Spleen (tissue), 11 donors: Measurements from ENCODE around the gene CCDC47. TPM values are rescaled to one million over a fixed set of nuclear protein-coding genes. Genes with fewer than 3 reads are reported as not detected.

Source experiments
- DNase-seq: peaks from one replicate; pipeline ENCODE4 v3.0.0-alpha.2; 2020
- H3K27ac ChIP-seq, 8 donors: fragments of 200-600 bp; sonication (generic) in 7 of 8; 1 replicate in 4 of 8; 2 replicates in 4 of 8; pipeline versions ENCODE4 v1.5.0 to v1.8.0; 2016 to 2021; ENCODE audit warnings: inconsistent platforms in 4 of 8, mild to moderate bottlenecking in 4 of 8, moderate library complexity in 1 of 8
- H3K27me3 ChIP-seq, 7 donors: fragments of 200-600 bp; sonication (generic) in 6 of 7; replicated peaks in 1 of 7; 1 replicate in 4 of 7; 2 replicates in 3 of 7; pipeline versions ENCODE4 v1.5.0 to v1.8.0; 2016 to 2021; ENCODE audit warnings: inconsistent platforms in 3 of 7, mild to moderate bottlenecking in 1 of 7
- H3K36me3 ChIP-seq, 6 donors: fragments of 200-600 bp; sonication (generic) in 5 of 6; 1 replicate in 4 of 6; 2 replicates in 2 of 6; pipeline versions ENCODE4 v1.5.0 to v1.8.0; 2016 to 2021; ENCODE audit warnings: inconsistent platforms in 2 of 6
- H3K4me1 ChIP-seq, 6 donors: fragments of 200-600 bp; sonication (generic) in 5 of 6; 1 replicate in 3 of 6; 2 replicates in 3 of 6; pipeline versions ENCODE4 v1.5.0 to v1.8.0; 2016 to 2021; ENCODE audit warnings: inconsistent platforms in 3 of 6
- H3K4me3 ChIP-seq, 8 donors: fragments of 200-600 bp; sonication (generic) in 7 of 8; 1 replicate in 4 of 8; 2 replicates in 4 of 8; pipeline versions ENCODE4 v1.5.0 to v1.8.0; 2016 to 2021; ENCODE audit warnings: inconsistent platforms in 4 of 8, mild to moderate bottlenecking in 4 of 8, moderate library complexity in 2 of 8
- H3K9me3 ChIP-seq, 8 donors: fragments of 200-600 bp; sonication (generic) in 7 of 8; 1 replicate in 4 of 8; 2 replicates in 4 of 8; pipeline versions ENCODE4 v1.5.0 to v1.8.0; 2016 to 2021; ENCODE audit warnings: inconsistent platforms in 4 of 8
- CTCF ChIP-seq, 11 experiments: fragments of 200-600 bp in 7 of 11; fragments of 450-650 bp in 4 of 11; sonication (generic) in 4 of 11; IDR thresholded peaks in 8 of 11; conservative IDR thresholded peaks in 3 of 11; 1 replicate in 7 of 11; 2 replicates in 4 of 11; pipeline versions ENCODE4 v1.4.0 to v1.8.0; 2016 to 2021; ENCODE audit warnings: antibody characterized with exemption in 11 of 11, inconsistent platforms in 4 of 11, mild to moderate bottlenecking in 1 of 11
- POLR2A ChIP-seq, 3 donors: fragments of 450-650 bp; IDR thresholded peaks; one replicate each; pipeline ENCODE4 v1.5.1; 2017; ENCODE audit warnings: antibody characterized with exemption in 3 of 3, mild to moderate bottlenecking in 1 of 3
- POLR2AphosphoS5 ChIP-seq, 3 donors: sonication (generic); formaldehyde crosslinking; IDR thresholded peaks; one replicate each; pipeline ENCODE4 v1.5.1; 2017; ENCODE audit warnings: antibody characterized with exemption in 3 of 3
- WGBS, 5 donors: extraction: QIAGEN DNeasy Blood & Tissue Kit in 3 of 5; methylation state at CpG; one replicate each; pipeline versions ENCODE4 v1.1.5 to v1.1.7; 2013 to 2018; 5-methylcytosine and 5-hydroxymethylcytosine counted together
- intact Hi-C: fragments of 100-400 bp; cut with DNase I; formaldehyde crosslinking; loops from one replicate; pipeline ENCODE4 v1.15.0; 2023; ENCODE audit warnings: low total_unique reads
- polyA plus RNA-seq, 3 donors: library from polyadenylated mRNA; stranded (reverse); fragments of 200-250 nt; gene quantifications; one replicate each; pipeline ENCODE4 v1.2.1, GENCODE V29; 2013
- total RNA-seq, 7 donors: library from RNA; depleted of rRNA in 3 of 7; stranded (reverse); fragments of >200 nt in 3 of 7; fragmentation: NEBNext Ultra II Directional in 4 of 7; extraction: Animal tissue kit (Norgen Biotek cat#: 25700) in 4 of 7; gene quantifications; one replicate each; pipeline versions ENCODE4 v1.1.0 to v1.2.1, GENCODE V29; 2016 to 2021
- donor health status: healthy with polysubstance abuse.
- donor health status: DM: no; HTN: no; CAD: no; lungs with moderate emphysema.
- donor health status: DM: no; HTN: no; CAD: no.
- donor health status: Bipolar disorder and iron deficiency.
- donor health status: healthy.
- donor health status: DM: no; HTN: no; CAD: no.
- donor health status: DM: yes; HTN: yes; CAD: no.

Gene CCDC47
- total and polyA plus RNA-seq, 10 donors: 8.9 to 74.0 (median 51.5) TPM

GRCh38 chr17:63768433-63768832 is 5.0 kb downstream of the CCDC47 start:
- Histone ChIP-seq H3K27me3 (no peaks in the 10 kb centered on the region), H3K9me3 (no peaks in the 10 kb centered on the region), H3K4me3 (no peak overlapping the region), H3K27ac (no peak overlapping the region), H3K4me1 (peaks cover 11 to 79% (median 39%) of the 10 kb centered on the region in 6 donors), H3K36me3 (peaks cover 0 to 37% (median 22%) of the 10 kb centered on the region in 6 donors)
- WGBS, 5 donors: 89 to 96% (median 91%) methylated on average over 7 of the region's 7 CpGs
- TF ChIP-seq POLR2A (IDR thresholded peaks at IDR 0.05): no peak
- no peak for TF ChIP-seq POLR2AphosphoS5 (IDR thresholded peaks at IDR 0.05)
- no peak for TF ChIP-seq CTCF (IDR thresholded peaks at IDR 0.05 in 8 of 11, conservative IDR thresholded peaks at IDR 0.05 in 3 of 11)
- DNase-seq: no peak
- intact Hi-C loops: no loop called here

- no peak for TF ChIP-seq POLR2A (IDR thresholded peaks at IDR 0.05)
- TF ChIP-seq POLR2AphosphoS5 (IDR thresholded peaks at IDR 0.05): no peak
- TF ChIP-seq CTCF (IDR thresholded peaks at IDR 0.05 in 8 of 11, conservative IDR thresholded peaks at IDR 0.05 in 3 of 11): no peak
- intact Hi-C loops: no loop called here
- Histone ChIP-seq H3K4me3 (no peak overlapping the region), H3K27ac (no peak overlapping the region), H3K4me1 (peaks cover 6 to 81% (median 36%) of the 10 kb centered on the region in 6 donors), H3K27me3 (no peaks in the 10 kb centered on the region), H3K9me3 (no peaks in the 10 kb centered on the region), H3K36me3 (peaks cover 0 to 54% (median 36%) of the 10 kb centered on the region in 6 donors)
- no peak for DNase-seq
Measured at GRCh38 chr17:63766754-63767153, 6.6 kb downstream of the CCDC47 start.

GRCh38 chr17:63764716-63765115 is 8.7 kb downstream of the CCDC47 start:
- 78 to 87% (median 81%) methylated on average over 4 of the region's 4 CpGs for WGBS, 5 donors
- no peak for DNase-seq
- intact Hi-C loops: no loop called here
- TF ChIP-seq POLR2A (IDR thresholded peaks at IDR 0.05) (no peak), POLR2AphosphoS5 (IDR thresholded peaks at IDR 0.05) (no peak), CTCF (IDR thresholded peaks at IDR 0.05 in 8 of 11, conservative IDR thresholded peaks at IDR 0.05 in 3 of 11) (no peak)
- Histone ChIP-seq H3K9me3 (no peaks in the 10 kb centered on the region), H3K4me3 (no peak overlapping the region), H3K27ac (no peak overlapping the region), H3K36me3 (peaks cover 3 to 74% (median 51%) of the 10 kb centered on the region in 6 donors), H3K27me3 (no peaks in the 10 kb centered on the region), H3K4me1 (peaks cover 0 to 77% (median 29%) of the 10 kb centered on the region in 6 donors)

- peaks cover 3 to 83% (median 65%) of the 10 kb centered on the region in 6 donors for H3K36me3 ChIP-seq
- 56 to 71% (median 68%) methylated on average over 5 of the region's 5 CpGs for WGBS, 5 donors
- intact Hi-C loops: no loop called here
Measured at GRCh38 chr17:63762161-63763078, 11.0 kb downstream of the CCDC47 start.

More at GRCh38 chr17:63762161-63763078, 11.0 kb downstream of the CCDC47 start:
- Histone ChIP-seq H3K27ac (peak overlapping the region in 6 of 8 donors; percentile 1 to 75 (median 59)), H3K4me3 (peak overlapping the region in 1 of 8 donors; percentile 2), H3K4me1 (peaks cover 0 to 60% (median 22%) of the 10 kb centered on the region in 6 donors), H3K27me3 (no peaks in the 10 kb centered on the region), H3K9me3 (no peaks in the 10 kb centered on the region)
- DNase-seq: no peak
- TF ChIP-seq POLR2A (IDR thresholded peaks at IDR 0.05) (no peak), CTCF (IDR thresholded peaks at IDR 0.05 in 8 of 11, conservative IDR thresholded peaks at IDR 0.05 in 3 of 11) (no peak), POLR2AphosphoS5 (IDR thresholded peaks at IDR 0.05) (no peak)
